ENCODE data around the gene ADCK2.
"Not testable (repeated sequence)": the region's sequence is repeated elsewhere in the genome, so short reads cannot be mapped to it uniquely, and the experiment has no call there.

GRCh38 chr7:140625192-140625558 lies 47.6 kb upstream of the ADCK2 start:
- TF ChIP-seq CTCF (IDR thresholded peaks at IDR 0.05); POLR2A (IDR thresholded peaks at IDR 0.05); EP300 (IDR thresholded peaks at IDR 0.05; ENCODE audit: low read depth); POLR2AphosphoS5 (IDR thresholded peaks at IDR 0.05): not testable (repeated sequence)

Data from transverse colon (tissue), 4 donors.